GM12892 (cell line): ENCODE data around the gene DCUN1D4.
"Not testable (repeated sequence)": the region's sequence is repeated elsewhere in the genome, so short reads cannot be mapped to it uniquely, and the experiment has no call there.

ENCODE experiments used
- DNase-seq: peaks from one replicate; pipeline ENCODE4 v3.0.0; 2011; ENCODE audit not compliant: insufficient read length
- FAIRE-seq: peaks from 2 replicates; lab custom pipeline; 2011; peaks lifted over from hg19 to GRCh38; lab: Jason Lieb, UNC
- POLR2A ChIP-seq: IDR thresholded peaks from 2 replicates; pipeline ENCODE4 v1.6.1; 2011; ENCODE audit warnings: low read depth, low read length, control low read depth
- POLR2AphosphoS5 ChIP-seq: IDR thresholded peaks from 2 replicates; pipeline ENCODE4 v1.6.1; 2011; ENCODE audit warnings: low read depth, low read length, control low read depth
- TAF1 ChIP-seq: IDR thresholded peaks from 2 replicates; pipeline ENCODE4 v1.6.1; 2011; ENCODE audit warnings: low read depth, mild to moderate bottlenecking, control low read depth, low read length, borderline replicate concordance

The DCUN1D4 gene

GRCh38 chr4:51878431-51878830 lies 35.5 kb downstream of the DCUN1D4 start:
- FAIRE-seq (no peak), DNase-seq (no peak)
- TF ChIP-seq POLR2A = no peak
- no peak for TF ChIP-seq POLR2AphosphoS5
- TF ChIP-seq TAF1 = no peak

GRCh38 chr4:51880016-51880915 lies 37.3 kb downstream of the DCUN1D4 start:
- DNase-seq (no peak), FAIRE-seq (no peak)
- TF ChIP-seq POLR2A (no peak), TAF1 (no peak), POLR2AphosphoS5 (no peak)

GRCh38 chr4:51884055-51884454 lies 41.1 kb downstream of the DCUN1D4 start:
- DNase-seq (no peak), FAIRE-seq (no peak)
- TF ChIP-seq TAF1 (no peak), POLR2AphosphoS5 (no peak), POLR2A (no peak)

GRCh38 chr4:51884606-51885005 lies 41.7 kb downstream of the DCUN1D4 start:
- TF ChIP-seq POLR2AphosphoS5 (no peak), TAF1 (no peak), POLR2A (no peak)
- DNase-seq (no peak), FAIRE-seq (no peak)

GRCh38 chr4:51885363-51885762 lies 42.4 kb downstream of the DCUN1D4 start:
- DNase-seq (no peak), FAIRE-seq (peak; percentile 54)
- TF ChIP-seq TAF1 = no peak
- no peak for TF ChIP-seq POLR2AphosphoS5
- no peak for TF ChIP-seq POLR2A

GRCh38 chr4:51890760-51891159 lies 47.8 kb downstream of the DCUN1D4 start:
- no peak for DNase-seq
- no peak for FAIRE-seq
- TF ChIP-seq POLR2A = no peak
- no peak for TF ChIP-seq TAF1
- TF ChIP-seq POLR2AphosphoS5 = no peak

GRCh38 chr4:51893402-51893801 lies 50.4 kb downstream of the DCUN1D4 start:
- DNase-seq, FAIRE-seq: not testable (repeated sequence)

GRCh38 chr4:51894059-51894645 lies 51.2 kb downstream of the DCUN1D4 start:
- FAIRE-seq = no peak
- TF ChIP-seq TAF1 (no peak), POLR2AphosphoS5 (no peak), POLR2A (no peak)
- DNase-seq = no peak

- DNase-seq = no peak
- peak; percentile 67 for FAIRE-seq
- TF ChIP-seq TAF1 (no peak), POLR2AphosphoS5 (no peak), POLR2A (no peak)
These were observed 52.2 kb downstream of the DCUN1D4 start for GRCh38 chr4:51895158-51895557.

- no peak for TF ChIP-seq TAF1
- TF ChIP-seq POLR2AphosphoS5 = no peak
- TF ChIP-seq POLR2A = no peak
- peak; percentile 26 for DNase-seq
- FAIRE-seq = peak; percentile 86
These were observed 53.0 kb downstream of the DCUN1D4 start for GRCh38 chr4:51895816-51896408.

- TF ChIP-seq TAF1 = no peak
- no peak for TF ChIP-seq POLR2A
- TF ChIP-seq POLR2AphosphoS5 = no peak
- FAIRE-seq (no peak), DNase-seq (no peak)
These were observed 58.4 kb downstream of the DCUN1D4 start for GRCh38 chr4:51901363-51901762.
